Neural progenitor cell (in vitro differentiated cells): ENCODE results near the gene PCGF1.

Experiments
- CTCF ChIP-seq: fragments of 200-600 bp; sonication (generic); IDR thresholded peaks from 2 replicates; pipeline ENCODE4 v1.5.1; 2017; ENCODE audit warnings: antibody characterized with exemption, mild to moderate bottlenecking
- EZH2 ChIP-seq: fragments of 200-600 bp; sonication (generic); IDR thresholded peaks from 2 replicates; pipeline ENCODE4 v1.6.1; 2017; ENCODE audit warnings: antibody characterized with exemption, mild to moderate bottlenecking, moderate library complexity

GRCh38 chr2:74548285-74548899 lies 40.9 kb upstream of the PCGF1 start:
- TF ChIP-seq CTCF: no peak
- TF ChIP-seq EZH2: no peak
